GM12878 (cell line): ENCODE data around the gene MAT1A. TPM values are rescaled to one million over a fixed set of nuclear protein-coding genes. Genes with fewer than 3 reads are reported as not detected.

Source experiments
- ATAC-seq: fragments of 200-7000 bp; cut with Tn5 transposase; 3 replicates; pipeline ENCODE4 v1.9.1; 2020; ENCODE audit warnings: mild to moderate bottlenecking, moderate library complexity
- BruUV-seq: library from RNA; stranded (reverse); fragments of 400-500 nt; replicated peaks from 2 replicates; lab custom pipeline; 2021; lab: Mats Ljungman, UMichigan
- CTCF ChIA-PET: fragments of 300-600 bp; sonication (Branson Sonifier 250); formaldehyde crosslinking; extraction: SDS; loops from one replicate; lab custom pipeline; 2021; ENCODE audit warnings: inconsistent platforms; lab: Yijun Ruan, JAX
- POLR2A ChIA-PET: fragments of 350-600 bp; formaldehyde crosslinking; extraction: SDS; loops from one replicate; lab custom pipeline; 2021; ENCODE audit warnings: inconsistent platforms; lab: Charles Lee
- RAD21 ChIA-PET: fragments of 300-600 bp; sonication (Branson Sonifier 250); formaldehyde crosslinking; loops from one replicate; lab custom pipeline; 2023; ENCODE audit warnings: antibody characterized with exemption; ENCODE audit not compliant: unreplicated experiment; lab: Charles Lee
- SMC1A ChIA-PET: fragments of 300-600 bp; sonication (Branson Sonifier 250); formaldehyde crosslinking; loops from one replicate; lab custom pipeline; 2023; ENCODE audit not compliant: unreplicated experiment, uncharacterized antibody; lab: Charles Lee
- DNase-seq: peaks from one replicate; pipeline ENCODE4 v3.0.0-alpha.2; 2011; ENCODE audit warnings: low read depth, low spot score
- FAIRE-seq: peaks from 3 replicates; lab custom pipeline; 2011; peaks lifted over from hg19 to GRCh38; lab: Jason Lieb, UNC
- H2AFZ ChIP-seq: 2 replicates; pipeline ENCODE4 v1.6.0; 2011; ENCODE audit warnings: low read depth, low read length, control low read depth; ENCODE audit not compliant: control insufficient read depth
- H3K27ac ChIP-seq: 2 replicates; pipeline ENCODE4 v1.5.1; 2011; ENCODE audit warnings: control low read depth; ENCODE audit not compliant: control insufficient read depth, insufficient read depth
- H3K27me3 ChIP-seq, 2 experiments: replicated peaks in 1 of 2; 2 replicates each; pipeline versions ENCODE4 v1.6.0 to v1.6.1; 2011; ENCODE audit warnings: low read length in 1 of 2; ENCODE audit not compliant: control insufficient read depth in 2 of 2, insufficient read depth in 2 of 2
- H3K36me3 ChIP-seq, 2 experiments: 2 replicates each; pipeline ENCODE4 v1.5.1; 2011; ENCODE audit warnings: low read length in 1 of 2; ENCODE audit not compliant: control insufficient read depth in 2 of 2, insufficient read depth in 2 of 2
- H3K4me1 ChIP-seq: 2 replicates; pipeline ENCODE4 v1.6.1; 2011; ENCODE audit warnings: mild to moderate bottlenecking, low read length, moderate library complexity, mixed read lengths; ENCODE audit not compliant: control insufficient read depth, insufficient read depth
- H3K4me2 ChIP-seq: 2 replicates; pipeline ENCODE4 v1.6.0; 2011; ENCODE audit warnings: control low read depth; ENCODE audit not compliant: control insufficient read depth, insufficient read depth
- H3K4me3 ChIP-seq: fragments of 200-600 bp; sonication (generic); 2 replicates; pipeline ENCODE4 v1.5.1; 2016
- H3K79me2 ChIP-seq: 2 replicates; pipeline ENCODE4 v1.6.0; 2011; ENCODE audit warnings: low read length; ENCODE audit not compliant: control insufficient read depth, insufficient read depth
- H3K9ac ChIP-seq: 2 replicates; pipeline ENCODE4 v1.8.0; 2011; ENCODE audit warnings: low read length, control low read depth, mixed read lengths; ENCODE audit not compliant: control insufficient read depth, insufficient read depth
- H3K9me3 ChIP-seq: replicated peaks from 3 replicates; pipeline ENCODE4 v1.5.1; 2011; ENCODE audit warnings: mild to moderate bottlenecking, low read length; ENCODE audit not compliant: control insufficient read depth, insufficient read depth
- H4K20me1 ChIP-seq: 2 replicates; pipeline ENCODE4 v1.6.0; 2011; ENCODE audit not compliant: control insufficient read depth, insufficient read depth
- ATF7 ChIP-seq: fragments of 450-650 bp; IDR thresholded peaks from 2 replicates; pipeline ENCODE4 v1.6.1; 2016; ENCODE audit warnings: low read depth, mild to moderate bottlenecking
- BCL3 ChIP-seq: IDR thresholded peaks from 2 replicates; pipeline ENCODE4 v1.6.1; 2011; ENCODE audit warnings: borderline replicate concordance, low read depth, mild to moderate bottlenecking, moderate library complexity, low read length; ENCODE audit not compliant: insufficient read depth, poor library complexity, severe bottlenecking
- CHD2 ChIP-seq: IDR thresholded peaks from 2 replicates; pipeline ENCODE4 v1.6.1; 2011; ENCODE audit warnings: low read depth, low read length, improper control_type of control experiment, borderline replicate concordance
- IKZF2 ChIP-seq, 2 experiments: fragments of 450-650 bp; IDR thresholded peaks; 2 replicates each; pipeline ENCODE4 v1.6.1; 2017; ENCODE audit warnings: mild to moderate bottlenecking in 2 of 2, moderate library complexity in 2 of 2
- IRF4 ChIP-seq: IDR thresholded peaks from 2 replicates; pipeline ENCODE4 v1.6.1; 2011; ENCODE audit warnings: low read depth, low read length
- IRF5 ChIP-seq: fragments of 450-650 bp; IDR thresholded peaks from 2 replicates; pipeline ENCODE4 v1.6.1; 2017; ENCODE audit warnings: borderline replicate concordance
- NR2F1 ChIP-seq: fragments of 450-650 bp; conservative IDR thresholded peaks from 2 replicates; pipeline ENCODE4 v1.6.1; 2017; ENCODE audit warnings: mild to moderate bottlenecking
- RUNX3 ChIP-seq: IDR thresholded peaks from 2 replicates; pipeline ENCODE4 v1.6.1; 2012; ENCODE audit warnings: low read length, inconsistent platforms
- SKIL ChIP-seq: fragments of 450-650 bp; IDR thresholded peaks from 2 replicates; pipeline ENCODE4 v1.6.1; 2017; ENCODE audit warnings: mild to moderate bottlenecking, low read depth, inconsistent platforms; ENCODE audit not compliant: poor library complexity, severe bottlenecking
- TARDBP ChIP-seq: IDR thresholded peaks from 2 replicates; pipeline ENCODE4 v1.6.1; 2016; ENCODE audit warnings: borderline replicate concordance
- TBL1XR1 ChIP-seq: IDR thresholded peaks from 2 replicates; pipeline ENCODE4 v1.6.1; 2012; ENCODE audit warnings: low read depth, low read length, improper control_type of control experiment
- TCF3 ChIP-seq: IDR thresholded peaks from 2 replicates; pipeline ENCODE4 v1.6.1; 2012; ENCODE audit warnings: low read depth, mild to moderate bottlenecking, low read length, borderline replicate concordance; ENCODE audit not compliant: insufficient read depth
- TCF7 ChIP-seq: IDR thresholded peaks from 2 replicates; pipeline ENCODE4 v1.6.1; 2014; ENCODE audit warnings: antibody characterized with exemption, borderline replicate concordance
- USF1 ChIP-seq: IDR thresholded peaks from 2 replicates; pipeline ENCODE4 v1.6.1; 2011; ENCODE audit warnings: borderline replicate concordance, low read depth, mild to moderate bottlenecking, moderate library complexity, mixed read lengths, low read length; ENCODE audit not compliant: insufficient read depth; ENCODE audit errors: extremely low read length
- YBX1 ChIP-seq: fragments of 450-650 bp; IDR thresholded peaks from 2 replicates; pipeline ENCODE4 v1.6.1; 2016; ENCODE audit warnings: antibody characterized with exemption
- ZNF207 ChIP-seq: fragments of 450-650 bp; IDR thresholded peaks from 2 replicates; pipeline ENCODE4 v1.6.1; 2014; ENCODE audit warnings: antibody characterized with exemption, mild to moderate bottlenecking, borderline replicate concordance
- ZZZ3 ChIP-seq: IDR thresholded peaks from 2 replicates; pipeline ENCODE4 v1.6.1; 2011; ENCODE audit warnings: low read depth; ENCODE audit not compliant: control insufficient read depth, insufficient read length
- WGBS: methylation state at CpG from one replicate; pipeline ENCODE4 v1.1.6; 2016; ENCODE audit warnings: low lambda C conversion rate; ENCODE audit not compliant: insufficient replicate concordance, insufficient coverage; ENCODE audit errors: missing lambda C conversion rate; 5-methylcytosine and 5-hydroxymethylcytosine counted together
- in situ Hi-C: fragments of 300-500 bp; cut with MboI; formaldehyde crosslinking; loops from 9 replicates; pipeline ENCODE4 v1.14.3; 2018; ENCODE audit warnings: mixed read lengths
- intact Hi-C: fragments of 100-400 bp; cut with micrococcal nuclease; formaldehyde crosslinking; loops from one replicate; pipeline ENCODE4 v1.14.2; 2022; ENCODE audit not compliant: unreplicated experiment
- polyA plus RNA-seq, 11 experiments: library from polyadenylated mRNA; depleted of rRNA in 4 of 11; unstranded in 6 of 11; stranded (reverse) in 5 of 11; fragments of >200 nt; fragmentation: Nextera tagmentation in 4 of 11; fragmentation: Illumina TruSeq in 1 of 11; extraction: Ambion mirVana in 4 of 11; extraction: Trizol in 1 of 11; gene quantifications; 1 replicate in 1 of 11; 2 replicates in 10 of 11; pipeline versions ENCODE4 v1.2.1 to v1.2.3, GENCODE V29; 2011 to 2016; ENCODE audit warnings: inconsistent platforms in 2 of 11, missing spikeins in 2 of 11, low read depth in 1 of 11
- total RNA-seq, 4 experiments: library from RNA; depleted of rRNA in 3 of 4; stranded (reverse); fragments of >200 nt in 3 of 4; fragmentation: Illumina TruSeq in 1 of 4; extraction: Trizol in 1 of 4; gene quantifications; 2 replicates each; pipeline versions ENCODE4 v1.2.1 to v1.2.3, GENCODE V29; 2013 to 2021

The MAT1A gene
- total and polyA plus RNA-seq, 10 of the 15 experiments (the other 5 are each of a cell fraction or from before 2014, with no cell fraction given): 0.23 TPM; not detected in 9

GRCh38 chr10:80278480-80278879, 11.0 kb downstream of the MAT1A start:
- in situ Hi-C loops: no loop called here
- H3K79me2 ChIP-seq: no peaks in the 10 kb centered on the region
- ChIA-PET POLR2A (interaction anchor here (0.5 kb wide), 1 partner anchor 8 kb away, joined by 3 read pairs; no protein-coding TSS in a partner anchor), RAD21 (no interaction called here), SMC1A (no interaction called here), CTCF (no interaction called here)
- peaks cover 0 to 3% of the 10 kb centered on the region in 2 experiments; a peak in 2 of 4 replicates for H3K27me3 ChIP-seq
- H3K36me3 ChIP-seq: no peaks in the 10 kb centered on the region
- no peaks in the 10 kb centered on the region for H4K20me1 ChIP-seq
- no peaks in the 10 kb centered on the region for H3K9me3 ChIP-seq
- H3K4me2 ChIP-seq: no peak overlapping the region
- no peak overlapping the region for H2AFZ ChIP-seq
- BruUV-seq: no TSS peak
- no peak for DNase-seq
- H3K9ac ChIP-seq: no peak overlapping the region
- no peak for ATAC-seq
- intact Hi-C loops: no loop called here
- H3K27ac ChIP-seq: no peak overlapping the region
- H3K4me3 ChIP-seq: no peak overlapping the region
- WGBS: 38% methylated on average over 5 of the region's 5 CpGs
- FAIRE-seq: no peak
- H3K4me1 ChIP-seq: no peaks in the 10 kb centered on the region
- TF ChIP-seq ZNF207 (no peak), NR2F1 (no peak), CHD2 (no peak), YBX1 (no peak), BCL3 (no peak), IRF4 (no peak), RUNX3 (no peak), TARDBP (no peak), TBL1XR1 (no peak), TCF7 (no peak), IRF5 (no peak), IKZF2 (IDR thresholded peaks at IDR 0.05) (no peak), USF1 (no peak), TCF3 (no peak), SKIL (no peak), ZZZ3 (no peak), ATF7 (no peak)
